NCI-H1105 treated with DMSO at 0.1 percent for 48 hours (cell line): ENCODE measurements around the gene TXNDC17.
A peak's percentile ranks its signal among the peaks of the same experiment; 100 is the strongest.
"Not testable (repeated sequence)": the region's sequence is repeated elsewhere in the genome, so short reads cannot be mapped to it uniquely, and the experiment has no call there.

ENCODE experiments used
- DNase-seq: peaks from one replicate; lab custom pipeline; 2025; lab: John Stamatoyannopoulos, UW

The TXNDC17 gene

DNA sequence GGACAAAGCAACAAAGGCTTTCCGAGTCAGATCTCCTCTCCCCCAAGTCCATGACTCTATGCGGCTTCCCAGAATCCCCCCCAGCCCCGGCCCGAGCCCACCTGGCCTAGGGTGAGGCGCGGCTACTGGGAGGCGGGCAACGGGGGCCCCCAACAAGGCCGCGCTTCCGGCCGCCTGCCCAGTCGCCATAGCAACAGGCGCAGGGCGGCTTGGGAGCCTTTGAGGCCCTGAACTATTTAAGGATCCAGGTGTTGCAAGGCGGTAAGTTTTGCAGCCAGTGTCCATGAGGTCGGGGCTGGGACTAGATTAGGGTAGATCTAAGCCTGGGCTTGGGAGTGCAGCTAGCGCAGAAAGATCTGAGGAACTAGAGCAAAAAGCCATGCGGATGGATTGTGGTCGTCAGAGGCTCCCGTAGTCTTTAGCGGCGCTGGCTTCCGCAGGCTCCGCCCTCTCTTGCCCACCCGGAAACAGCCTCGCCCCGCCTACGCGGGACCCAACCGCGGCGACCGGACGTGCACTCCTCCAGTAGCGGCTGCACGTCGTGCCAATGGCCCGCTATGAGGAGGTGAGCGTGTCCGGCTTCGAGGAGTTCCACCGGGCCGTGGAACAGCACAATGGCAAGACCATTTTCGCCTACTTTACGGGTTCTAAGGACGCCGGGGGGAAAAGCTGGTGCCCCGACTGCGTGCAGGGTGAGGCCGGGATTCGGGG is at the start of gene TXNDC17, which contains the start of gene KIAA0753:
TSS of gene TXNDC17 (plus strand) at position 525 of the 711 bp plus-strand sequence. CDS start at position 548, 23 bp downstream.
TSS of gene KIAA0753 (minus strand) at position 176 of the 711 bp plus-strand sequence. CDS start 5,608 bp downstream, outside the sequence.
- peak; percentile 95 for DNase-seq

DNA sequence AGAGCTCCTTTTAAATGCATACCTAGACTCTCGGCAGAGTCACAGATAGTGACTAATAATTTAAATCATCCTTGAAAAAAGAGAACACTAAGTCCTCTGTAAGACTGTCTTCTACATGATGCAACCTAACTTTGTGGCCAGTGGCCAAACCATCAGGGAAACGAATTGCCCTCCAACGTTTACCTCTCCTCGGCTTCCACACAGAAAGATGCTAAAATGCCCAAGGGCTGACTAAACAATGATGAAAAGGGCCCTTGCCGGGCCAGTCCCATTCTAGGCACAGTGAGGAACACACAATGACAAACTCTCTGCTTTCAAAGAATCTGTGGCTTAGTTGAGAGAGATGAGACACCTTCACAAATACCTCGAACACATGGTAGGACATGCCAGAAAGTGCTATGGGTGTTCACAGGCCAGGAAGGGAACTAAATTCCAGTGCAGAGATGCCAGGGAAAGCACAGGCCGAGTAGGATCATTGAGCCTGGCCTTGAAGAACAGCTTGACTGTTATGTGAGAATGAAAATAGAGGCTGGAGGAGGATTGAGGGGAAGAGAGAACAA is 49.2 kb upstream of the TXNDC17 start:
- no peak for DNase-seq

DNA sequence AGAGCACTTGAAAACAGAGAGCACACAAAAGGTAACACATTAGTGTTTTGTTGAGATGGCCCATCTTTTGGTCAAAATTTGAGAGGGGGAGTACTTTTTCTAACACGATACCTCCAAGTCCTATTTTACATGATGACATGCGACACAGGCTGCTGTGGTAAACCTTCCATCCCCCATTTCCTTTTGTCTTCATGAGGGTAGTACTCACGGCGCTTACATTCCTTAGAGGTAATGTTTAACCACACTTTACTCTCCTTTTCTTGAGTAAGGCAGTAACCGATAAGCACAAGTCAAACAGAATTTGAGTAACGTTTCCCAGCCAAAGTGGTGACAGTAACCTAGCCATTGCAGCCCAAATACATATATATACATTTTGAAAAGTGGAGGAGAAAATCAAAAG is 48.7 kb upstream of the TXNDC17 start:
- DNase-seq = no peak

DNA sequence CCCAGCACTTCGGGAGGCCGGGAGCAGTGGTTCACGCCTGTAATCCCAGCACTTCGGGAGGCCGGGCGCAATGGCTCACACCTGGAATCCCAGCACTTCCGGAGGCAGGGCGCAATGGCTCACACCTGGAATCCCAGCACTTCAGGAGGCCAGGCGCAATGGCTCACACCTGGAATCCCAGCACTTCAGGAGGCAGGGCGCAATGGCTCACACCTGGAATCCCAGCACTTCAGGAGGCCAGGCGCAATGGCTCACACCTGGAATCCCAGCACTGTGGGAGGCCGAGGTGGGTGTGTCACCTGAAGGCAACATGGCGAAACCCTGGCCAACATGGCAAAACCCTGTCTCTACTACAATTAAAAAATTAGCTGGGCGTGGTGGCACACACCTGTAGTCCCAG is 47.5 kb upstream of the TXNDC17 start:
- not testable (repeated sequence) for DNase-seq

DNA sequence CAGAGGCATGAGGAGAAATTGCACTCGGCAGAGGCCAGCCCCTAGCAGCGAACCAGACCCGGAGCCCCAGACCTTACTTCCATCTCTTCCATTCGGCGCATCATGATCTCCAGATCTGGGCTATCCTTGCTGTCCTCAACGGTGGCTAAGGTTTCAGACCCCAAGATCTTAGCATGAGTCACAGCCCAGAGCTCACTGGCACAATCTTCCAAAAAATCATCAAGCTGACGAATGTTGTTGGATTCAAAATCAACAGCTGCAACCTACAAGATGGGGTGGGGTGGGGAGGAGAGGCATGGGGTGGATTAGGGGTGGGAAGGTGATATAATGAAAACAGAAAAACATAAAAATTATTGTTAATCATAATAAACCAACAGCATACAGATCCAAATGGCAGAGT is 44.8 kb upstream of the TXNDC17 start:
- DNase-seq = no peak

DNA sequence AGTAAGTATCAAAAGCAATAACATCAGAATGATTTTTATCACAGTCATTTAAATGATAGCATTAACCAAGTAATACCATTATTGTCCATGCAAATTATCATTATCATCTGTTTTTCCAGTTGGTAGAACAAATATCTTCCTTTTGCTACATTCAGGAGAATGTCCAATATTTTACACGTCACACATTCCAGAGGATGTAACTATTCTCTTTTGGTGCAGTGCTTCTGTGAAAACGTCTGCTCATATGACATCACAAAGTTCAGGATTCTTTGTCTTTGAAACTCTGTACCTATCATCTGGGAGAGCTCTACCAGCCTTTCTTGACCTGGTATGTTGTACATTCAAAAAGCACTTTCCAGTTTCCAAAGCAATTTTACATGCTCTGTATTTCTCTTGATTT is 44.3 kb upstream of the TXNDC17 start:
- DNase-seq = no peak

DNA sequence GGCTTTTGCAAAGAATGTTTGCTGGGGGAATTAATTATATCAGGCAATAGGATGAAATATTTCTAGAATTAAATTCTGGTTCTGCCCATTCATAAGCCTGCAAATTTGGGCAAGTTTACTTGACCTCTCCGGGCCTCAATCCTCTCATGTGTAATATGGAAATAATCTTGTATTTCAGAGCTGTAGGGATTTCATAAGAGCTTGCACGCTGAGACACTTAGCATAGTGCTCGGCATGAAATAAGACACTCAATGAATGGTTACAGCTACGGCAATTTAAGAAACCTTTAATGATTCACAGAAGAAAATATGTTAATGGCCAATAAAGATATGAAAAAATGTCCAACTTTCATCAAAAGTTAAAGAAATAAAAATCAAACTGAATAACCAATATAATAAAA is 43.9 kb upstream of the TXNDC17 start:
- DNase-seq = no peak

DNA sequence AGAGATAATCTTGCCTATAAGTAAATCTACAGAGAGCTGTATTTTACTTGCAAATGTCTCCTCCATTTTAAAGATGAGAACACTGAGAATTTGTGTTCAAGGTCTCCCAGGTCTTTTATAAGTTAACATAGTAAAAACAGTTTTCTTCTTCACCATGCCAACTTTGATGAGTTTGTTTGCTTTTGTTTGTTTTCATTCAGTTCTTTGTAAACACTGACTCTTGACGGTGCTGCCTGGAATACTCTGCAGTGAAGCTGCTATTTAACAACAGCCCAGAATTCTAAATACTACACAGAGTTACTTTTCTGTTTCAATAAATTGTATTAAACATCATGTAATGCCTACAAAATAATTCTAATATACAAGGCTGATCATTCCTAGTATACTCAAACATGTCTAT is 43.1 kb upstream of the TXNDC17 start:
- no peak for DNase-seq

DNA sequence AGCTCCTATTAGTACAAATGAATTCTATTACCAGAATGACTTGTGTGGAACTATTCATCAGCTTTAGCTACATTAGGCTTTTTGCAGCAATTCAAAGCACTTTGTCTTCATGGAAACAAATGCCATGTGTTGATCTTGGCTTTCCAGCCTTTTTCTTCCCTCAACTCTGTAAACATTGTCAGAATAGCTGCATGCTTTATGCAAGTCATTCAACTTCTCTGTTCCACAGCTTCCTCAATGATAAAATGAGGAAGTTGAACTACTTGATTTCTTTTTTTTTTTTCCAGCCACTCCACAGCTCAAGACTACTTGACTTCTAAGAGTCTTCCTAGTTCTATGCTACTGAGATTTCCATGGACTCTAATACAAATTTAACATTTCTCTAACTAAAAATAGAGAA is 41.5 kb upstream of the TXNDC17 start:
- no peak for DNase-seq

DNA sequence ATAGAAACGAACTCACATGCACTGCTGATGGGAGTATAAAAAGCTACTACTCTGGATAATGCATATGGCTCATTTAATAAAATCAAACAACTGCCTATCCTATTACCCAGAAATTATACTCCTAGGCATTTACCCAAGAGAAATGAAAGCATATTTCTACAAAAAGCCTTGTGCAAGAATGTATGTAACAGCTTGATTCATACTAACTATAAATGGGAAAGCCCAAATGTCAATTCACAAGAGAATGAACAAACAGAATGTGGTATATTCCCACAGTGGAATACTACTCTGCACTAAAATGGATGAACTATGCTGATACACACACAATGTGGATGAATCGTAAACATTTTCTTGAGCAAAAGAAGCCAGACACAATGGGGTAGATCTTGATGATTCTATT is 38.7 kb upstream of the TXNDC17 start:
- no peak for DNase-seq

DNA sequence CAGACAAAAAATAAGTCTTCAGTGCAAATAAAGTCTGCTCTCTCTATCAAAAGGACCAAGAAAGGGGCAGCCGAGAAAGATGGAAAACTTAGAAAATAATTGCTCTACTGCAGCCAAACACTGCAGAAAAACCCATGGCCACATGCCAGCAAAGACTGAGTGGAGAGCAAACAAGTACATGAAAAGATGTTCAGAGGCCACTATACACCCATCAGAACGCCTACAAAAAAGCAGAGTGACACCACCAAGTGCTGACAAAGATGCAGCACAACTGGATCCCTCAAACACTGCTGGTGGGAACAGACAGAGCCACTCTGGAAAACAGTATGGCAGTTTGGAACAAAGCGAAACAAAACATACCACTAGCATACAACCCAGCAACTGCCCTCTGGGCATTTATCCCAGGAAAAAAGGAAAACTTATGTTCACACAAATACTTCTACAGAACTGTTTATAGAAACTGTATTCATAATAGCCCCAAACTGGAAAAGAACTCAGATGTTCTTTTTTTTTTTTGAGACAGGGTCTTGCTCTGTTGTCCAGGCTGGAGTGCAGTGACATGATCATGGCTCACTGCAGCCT is 37.0 kb upstream of the TXNDC17 start:
- DNase-seq = peak; percentile 49

DNA sequence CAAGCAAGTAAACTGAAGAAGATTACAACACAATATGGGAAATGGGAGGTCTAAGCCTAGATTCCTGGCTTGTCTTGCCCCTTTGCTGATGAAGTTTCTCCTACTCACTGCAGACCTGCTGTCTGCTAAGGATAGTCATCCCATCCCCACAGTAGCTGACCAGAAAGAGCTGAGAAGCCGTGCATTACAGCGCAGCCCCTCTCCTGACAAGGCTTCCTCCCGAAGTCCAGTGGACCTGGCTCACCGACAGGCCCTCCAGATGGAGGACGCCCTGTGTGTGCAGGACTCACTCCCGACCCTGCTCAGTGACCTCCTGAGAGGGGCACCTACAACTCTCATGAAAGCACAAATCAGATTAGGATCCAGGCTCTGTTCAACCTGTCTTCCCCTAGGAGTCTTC is 35.7 kb upstream of the TXNDC17 start:
- no peak for DNase-seq

DNA sequence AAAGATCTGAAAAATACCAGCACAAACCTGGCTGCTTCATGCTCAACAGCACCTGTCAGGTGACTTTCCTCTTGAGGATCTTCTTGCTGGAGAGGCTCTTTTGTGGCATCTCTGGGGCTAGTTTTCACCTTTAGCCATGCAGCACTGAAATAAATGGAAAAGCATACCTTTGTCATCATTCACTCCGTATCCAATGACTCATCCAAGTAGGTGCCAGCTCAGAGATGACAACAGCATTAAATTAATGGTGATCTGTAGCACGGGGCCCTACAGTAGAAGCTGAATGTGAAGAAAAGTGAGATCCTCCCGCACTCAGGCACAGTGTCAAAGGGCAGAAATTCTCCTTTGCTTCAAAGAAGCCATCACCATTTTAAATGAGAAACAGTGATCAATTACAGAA is 32.5 kb upstream of the TXNDC17 start:
- no peak for DNase-seq

DNA sequence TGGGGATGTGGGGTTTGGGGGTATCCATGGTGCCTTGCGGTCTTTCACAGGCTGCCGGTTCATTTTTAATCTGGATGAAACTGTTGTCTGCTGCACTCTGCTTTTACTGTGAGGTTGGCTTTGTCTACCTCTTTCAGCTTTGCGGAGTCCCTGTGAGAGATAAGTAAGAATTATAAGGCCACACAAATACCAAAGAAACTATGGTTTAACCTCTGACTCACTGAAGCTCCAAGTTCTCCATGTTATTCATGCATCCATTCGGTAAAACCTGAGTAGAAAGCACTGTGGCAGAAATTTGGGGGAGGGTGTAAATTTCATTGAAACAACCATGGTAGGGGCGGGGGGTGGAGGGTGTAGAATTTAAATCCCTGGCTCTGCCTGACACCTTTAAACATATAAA is 30.8 kb upstream of the TXNDC17 start:
- no peak for DNase-seq

DNA sequence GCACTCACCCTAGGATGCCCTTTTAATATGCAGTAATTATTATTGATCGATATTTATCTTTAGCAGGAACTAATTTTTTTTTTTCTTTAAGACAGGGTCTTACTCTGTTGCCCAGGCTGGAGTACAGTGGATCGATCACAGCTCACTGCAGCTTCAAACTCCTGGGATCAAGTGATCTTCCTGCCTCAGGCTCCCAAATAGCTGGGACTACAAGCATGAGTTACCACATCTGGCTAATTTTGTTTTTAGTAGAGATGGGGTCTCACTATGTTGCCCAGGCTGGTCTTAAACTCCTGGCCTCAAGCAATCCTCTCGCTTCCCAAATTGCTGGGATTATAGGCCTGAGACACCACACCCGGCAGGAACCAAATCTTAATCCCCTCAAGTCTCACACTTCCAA is 29.6 kb upstream of the TXNDC17 start:
- no peak for DNase-seq

DNA sequence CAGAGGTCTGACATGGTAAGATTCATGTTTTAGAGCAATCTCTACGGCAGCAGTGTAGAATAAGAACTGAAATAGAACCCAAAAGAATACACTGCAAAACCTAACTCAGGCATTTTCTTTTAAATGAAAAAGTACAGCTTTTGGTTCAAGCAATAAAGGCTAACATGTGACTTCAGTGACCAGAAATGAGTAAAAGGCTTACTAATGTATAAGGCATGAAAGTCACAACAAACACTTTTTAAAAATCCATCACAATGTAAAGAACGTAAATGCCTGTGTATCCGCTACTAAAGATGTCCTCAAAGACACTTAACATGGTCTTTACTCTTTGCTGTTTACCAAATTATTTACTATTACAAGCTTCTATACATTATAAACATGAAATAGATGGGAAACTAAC is 16.9 kb upstream of the TXNDC17 start:
- DNase-seq = no peak

DNA sequence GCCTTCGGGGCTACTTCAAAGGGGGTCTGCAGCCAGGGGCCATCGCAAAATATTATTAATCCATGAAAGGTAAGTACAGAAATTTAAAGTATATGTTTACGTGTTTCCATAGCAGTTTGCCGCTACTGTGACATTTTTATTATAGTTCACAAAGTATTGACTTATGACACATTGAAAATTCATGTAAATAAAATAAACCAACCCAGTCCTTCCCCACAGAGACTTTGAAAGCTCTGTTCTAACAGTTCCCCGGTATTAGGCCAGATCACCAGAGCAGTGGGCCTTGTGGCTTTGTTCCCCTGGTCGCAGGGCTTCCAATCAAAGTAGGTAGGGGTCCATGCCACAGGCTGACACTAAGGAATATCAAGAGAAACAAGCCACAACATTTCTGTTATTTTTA is 14.2 kb upstream of the TXNDC17 start:
- DNase-seq = no peak

DNA sequence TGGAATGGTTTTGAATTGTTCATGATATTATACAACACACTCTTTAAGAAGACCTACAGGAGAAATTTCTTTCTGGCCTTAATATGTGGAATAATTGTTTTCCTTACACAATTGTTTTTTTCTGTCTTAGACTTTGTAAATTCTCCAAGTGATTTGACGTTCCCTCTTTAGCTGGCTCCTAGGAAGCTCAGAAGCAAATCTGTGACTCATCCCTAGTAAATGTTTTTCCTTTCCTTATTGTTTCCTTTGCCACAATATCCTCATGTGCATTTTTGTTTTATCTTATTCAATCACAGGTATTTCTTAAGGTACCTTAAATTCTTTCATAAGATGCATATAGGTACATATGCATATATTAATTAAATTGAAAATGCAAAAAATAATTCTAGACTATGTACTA is 13.8 kb upstream of the TXNDC17 start:
- DNase-seq = no peak

DNA sequence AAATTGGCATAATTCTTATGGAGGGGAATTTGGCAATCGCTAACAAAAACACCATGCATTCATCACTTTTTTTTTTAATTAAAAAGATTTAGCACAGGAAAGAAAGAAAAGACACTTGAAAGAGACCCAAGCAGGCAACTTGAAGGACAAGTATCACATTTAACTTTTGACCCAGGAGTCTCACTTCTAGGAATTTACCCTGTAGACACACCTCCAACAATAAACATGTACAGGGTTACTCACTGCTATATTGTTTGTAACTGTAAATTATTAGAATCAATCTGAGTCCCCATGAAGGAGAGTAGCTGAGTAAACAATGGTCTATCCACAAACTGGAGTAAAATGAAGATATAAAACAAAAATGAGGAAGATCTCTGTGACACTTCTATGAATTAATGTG is 10.5 kb upstream of the TXNDC17 start:
- no peak for DNase-seq

DNA sequence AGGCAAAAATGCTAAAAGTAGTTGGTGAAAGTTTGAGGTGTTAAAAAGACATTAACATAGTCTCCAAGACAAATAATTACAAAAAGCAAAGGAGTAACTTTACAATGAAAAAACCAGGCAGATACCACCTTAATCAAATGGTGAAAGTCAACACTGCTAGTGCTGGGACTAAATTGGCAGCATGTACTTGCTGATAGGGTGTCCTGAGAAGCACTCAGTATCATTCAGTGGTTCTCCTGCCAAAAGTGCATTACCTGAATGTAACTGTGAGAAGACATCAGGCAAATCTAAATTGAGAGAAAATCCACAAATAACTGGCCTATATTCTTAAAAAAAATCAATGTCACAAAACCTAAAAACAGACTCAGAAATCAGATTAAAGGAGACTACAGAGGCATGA is 8.3 kb upstream of the TXNDC17 start:
- DNase-seq = no peak

DNA sequence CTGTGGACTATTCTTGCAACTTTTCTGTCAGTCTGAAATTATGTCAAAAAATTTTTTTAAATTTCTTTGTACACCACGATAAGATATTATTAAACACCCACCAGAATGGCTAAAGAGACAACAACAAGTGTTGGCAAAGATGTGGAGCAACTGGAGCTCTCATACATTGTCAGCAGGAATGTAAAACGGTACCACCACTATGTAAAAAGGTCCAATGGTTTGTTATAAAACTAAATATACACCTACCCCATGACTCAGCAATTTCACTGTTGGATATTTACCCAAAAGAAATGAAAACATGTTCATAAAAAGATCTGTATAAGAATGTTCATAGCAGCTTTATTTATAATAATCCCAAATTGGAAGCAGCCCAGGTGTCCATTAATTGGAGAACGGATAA is 7.6 kb upstream of the TXNDC17 start:
- no peak for DNase-seq

DNA sequence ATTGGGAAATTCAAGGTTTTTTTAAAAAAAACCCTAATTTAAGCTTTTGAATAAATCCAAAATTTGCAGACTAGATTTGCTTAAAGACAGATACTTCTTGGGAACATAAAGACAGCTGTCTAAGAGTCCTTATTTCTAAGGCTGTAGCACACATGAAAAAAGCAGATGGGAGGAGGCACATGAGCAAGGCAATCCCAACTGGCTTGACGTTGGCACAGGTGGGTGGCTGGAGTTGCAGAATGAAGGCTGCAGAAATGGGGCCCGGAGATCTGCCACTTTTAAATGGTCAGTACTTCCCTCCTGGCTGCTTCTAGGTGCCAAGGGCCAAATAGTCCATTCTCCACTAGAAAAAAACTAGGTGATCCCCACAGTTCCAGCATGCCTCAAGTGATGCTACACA is 4.8 kb upstream of the TXNDC17 start:
- no peak for DNase-seq

DNA sequence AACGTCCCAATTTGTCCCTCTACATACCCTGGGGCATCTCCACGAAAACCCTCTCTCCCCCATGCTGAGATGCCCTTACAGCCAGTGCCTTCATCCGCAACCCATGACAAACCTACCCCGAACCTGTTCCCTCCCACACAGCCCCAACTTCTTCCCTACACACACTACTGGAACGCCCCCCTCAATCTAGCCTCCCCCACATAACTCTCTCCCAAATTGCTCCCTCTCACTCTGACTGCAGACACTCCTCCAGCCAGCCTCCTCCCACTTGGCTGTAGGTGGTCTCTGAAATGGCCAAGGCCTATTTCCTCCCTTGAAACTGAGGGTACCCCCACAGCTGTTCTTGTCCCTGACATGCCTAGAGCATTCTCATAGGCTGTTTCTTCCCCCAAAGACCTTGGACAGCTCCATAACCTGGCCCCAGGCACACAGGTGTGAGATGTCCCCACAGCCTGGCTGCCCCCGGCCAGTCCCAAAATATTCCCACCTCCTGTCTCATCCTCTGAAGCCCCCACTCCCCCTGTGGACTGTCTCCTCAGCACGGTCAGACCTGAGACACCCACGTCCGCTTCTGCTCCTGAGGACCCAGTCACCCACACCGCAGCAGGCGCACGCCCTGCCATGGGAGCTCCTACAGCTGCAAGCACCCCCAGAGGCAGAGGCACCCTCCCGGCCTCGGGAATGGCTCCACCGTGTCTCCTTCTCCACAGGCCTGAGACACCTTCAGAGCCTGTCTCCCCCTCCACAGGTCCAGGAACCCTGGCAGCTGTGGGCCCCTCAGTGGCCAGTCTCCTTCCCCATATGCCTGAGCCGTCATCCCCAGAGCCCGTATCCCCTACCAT is 4.0 kb upstream of the TXNDC17 start:
- DNase-seq = no peak
